K562 treated with DMSO at 1 percent for 4 hours (cell line): ENCODE data around the gene DHPS. TPM values are rescaled to one million over a fixed set of nuclear protein-coding genes. Genes with fewer than 3 reads are reported as not detected.

Source experiments
- total RNA-seq: library from RNA; unstranded; fragments of 300-600 nt; gene quantifications from 2 replicates; pipeline ENCODE4 v1.2.3, GENCODE V29; 2022; ENCODE audit not compliant: insufficient read depth

DHPS gene
- total RNA-seq, result 115 and 119 TPM in 2 replicates

DNA sequence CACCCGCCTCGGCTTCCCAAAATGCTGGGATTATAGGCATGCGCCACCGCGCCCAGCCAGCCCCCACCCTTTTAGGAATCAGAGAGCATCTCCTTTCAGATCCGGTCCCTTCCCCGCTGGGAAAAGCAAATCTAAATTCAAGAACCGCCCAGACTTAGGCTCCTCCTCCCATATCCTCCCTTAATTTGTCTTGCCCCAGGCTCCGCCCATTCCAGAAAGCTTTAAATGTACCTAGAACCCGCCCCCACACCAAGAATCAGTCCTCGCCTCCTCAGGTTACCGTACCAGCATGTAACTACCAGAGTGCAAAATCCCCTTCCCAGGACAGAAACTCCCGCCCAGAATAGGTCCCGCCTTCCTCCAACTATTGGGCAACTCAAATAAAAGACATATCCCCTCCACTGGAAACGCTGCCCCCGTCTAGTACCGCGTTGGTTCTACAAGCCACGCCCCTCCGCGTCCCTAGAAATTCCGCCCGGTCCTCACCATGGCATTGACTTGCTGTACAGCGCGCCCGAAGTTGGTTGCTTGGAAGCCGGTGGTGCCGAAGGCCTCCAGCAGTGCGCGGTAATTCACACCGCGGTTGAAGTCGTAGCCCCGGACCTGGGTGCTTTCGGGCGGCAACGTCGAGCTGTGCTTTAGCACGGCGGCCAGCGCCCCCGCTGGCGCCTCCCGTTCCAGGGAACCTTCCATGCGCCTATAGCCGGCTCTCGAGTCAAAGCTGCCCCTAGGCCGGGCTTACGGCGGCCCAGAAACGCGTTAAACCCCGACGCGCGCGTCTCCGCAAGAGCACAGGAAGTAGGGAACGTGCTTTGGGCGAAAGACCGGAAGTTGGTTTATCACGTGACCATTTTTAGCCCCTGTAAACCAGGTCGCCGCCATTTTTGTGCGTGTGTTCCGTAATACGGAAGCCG lies at the start of gene DHPS:
DHPS (minus strand) TSS at position 807 of the 914 bp plus-strand sequence; CDS start at position 693, 114 bp downstream.

GRCh38 chr19:12723641-12724426 lies 42.2 kb upstream of the DHPS start, which contains the start of gene TNPO2:
Gene TNPO2 (minus strand): TSS chr19:12723932. CDS start chr19:12720977, 2,955 bp downstream.

GRCh38 chr19:12696366-12697335 lies 15.0 kb upstream of the DHPS start, which contains the start of gene FBXW9:
Gene FBXW9 (minus strand): TSS chr19:12696631. CDS start chr19:12696581, 50 bp downstream.

DNA sequence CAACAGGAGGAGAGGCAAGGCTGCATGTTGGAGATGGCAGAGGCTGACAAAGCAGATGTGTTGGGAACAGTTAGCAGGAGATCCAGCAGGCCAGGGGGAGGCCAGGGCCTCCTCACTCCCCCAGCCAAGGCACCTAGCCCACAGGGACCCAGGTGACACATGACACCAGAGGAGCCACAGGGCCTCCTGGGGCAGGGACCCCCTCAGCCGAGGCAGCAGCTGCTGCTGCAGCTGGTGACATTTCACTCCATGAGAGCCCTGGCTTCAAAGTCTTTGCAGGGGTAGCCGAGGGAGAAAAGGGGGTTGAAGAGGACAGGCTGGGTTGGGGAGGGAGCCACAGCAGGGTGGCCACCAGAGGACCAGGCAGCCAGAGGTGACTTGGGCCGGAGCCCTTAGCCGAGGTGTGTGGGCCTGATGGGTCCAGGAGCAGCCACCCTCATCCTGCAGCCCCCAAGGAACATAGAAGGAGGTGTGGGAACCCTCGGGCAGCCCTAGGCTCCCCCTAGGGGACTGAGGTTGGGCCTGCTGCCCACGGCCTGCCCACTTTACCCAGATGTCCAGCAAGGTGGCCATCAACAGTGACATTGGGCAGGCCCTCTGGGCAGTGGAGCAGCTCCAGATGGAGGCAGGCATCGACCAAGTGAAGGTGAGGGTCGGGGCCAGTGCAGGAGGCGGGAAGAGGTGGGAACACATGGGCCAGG lies 6.0 kb upstream of the DHPS start, which contains the start of gene GNG14:
GNG14 (plus strand) TSS at position 503 of the 701 bp plus-strand sequence; CDS start at position 554, 51 bp downstream.

DNA sequence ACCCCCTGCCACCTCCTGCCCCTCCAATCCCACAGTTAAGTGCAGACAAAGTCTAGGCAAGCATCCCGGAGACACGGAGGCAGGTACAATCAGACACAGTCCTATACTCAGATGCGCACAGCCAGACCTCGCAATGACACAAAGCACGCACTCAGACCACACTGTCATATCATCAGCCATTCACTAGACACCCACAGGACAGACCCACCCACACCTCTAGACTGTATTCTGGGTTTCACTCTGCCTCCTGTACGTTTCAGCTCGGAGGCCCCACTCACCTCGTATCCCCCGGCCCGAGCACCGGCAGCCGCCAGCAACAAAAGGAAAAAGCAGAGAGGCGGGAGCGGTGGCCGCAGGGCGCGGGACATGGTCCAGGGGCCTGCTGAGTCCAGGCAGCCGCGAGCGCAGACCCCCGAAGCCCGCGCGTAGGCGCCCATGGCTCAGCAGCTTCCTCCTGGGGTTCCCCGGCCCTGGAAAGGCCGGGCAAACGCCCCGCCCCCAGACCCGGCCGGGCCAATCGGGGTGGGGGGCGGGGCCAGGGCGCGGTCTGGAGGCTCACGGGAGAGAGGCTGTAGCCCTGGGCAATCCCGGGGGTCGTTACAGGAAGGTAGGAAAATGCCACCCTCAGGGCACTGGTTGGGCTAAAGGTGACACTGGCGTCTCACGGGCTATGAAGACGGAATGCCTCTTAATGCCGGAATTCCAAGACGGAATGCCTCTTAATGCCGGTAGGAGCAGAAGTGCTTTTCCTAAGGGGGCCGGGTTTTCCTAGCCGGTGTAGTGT lies 15.2 kb downstream of the DHPS start, which contains the start of the genes MAN2B1 and WDR83:
MAN2B1 (minus strand) TSS at position 478 of the 784 bp plus-strand sequence; CDS start at position 437, 41 bp downstream.
WDR83 (plus strand) TSS at position 543 of the 784 bp plus-strand sequence. CDS start 2,984 bp downstream, outside the sequence.

Other genes with a start within 250 kb of the DHPS start
- gene ZNF443, start 240.9 kb downstream of the DHPS start, total RNA-seq, result 1.1 and 1.9 TPM in 2 replicates
- gene ZNF709, start 197.1 kb downstream of the DHPS start, total RNA-seq, result 0.13 TPM in 1 of 2 replicates, not detected in the other
- gene ZNF564, start 130.4 kb downstream of the DHPS start, total RNA-seq, result 2.7 and 3.2 TPM in 2 replicates
- 1.8 TPM in 2 replicates for gene ZNF490, start 71.1 kb downstream of the DHPS start, total RNA-seq
- gene ZNF791, start 71.0 kb downstream of the DHPS start, total RNA-seq, result 4.7 and 5.7 TPM in 2 replicates
- gene MAN2B1, start 15.1 kb downstream of the DHPS start, total RNA-seq, result 112 and 118 TPM in 2 replicates
- 13.2 and 16.5 TPM in 2 replicates for gene WDR83, start 15.1 kb downstream of the DHPS start, total RNA-seq
- gene GNG14, start 6.1 kb upstream of the DHPS start, total RNA-seq, result not detected in 2 replicates
- 9.8 and 12.8 TPM in 2 replicates for gene FBXW9, start 14.8 kb upstream of the DHPS start, total RNA-seq
- 24.6 and 26.8 TPM in 2 replicates for gene TNPO2, start 42.1 kb upstream of the DHPS start, total RNA-seq
- 429 and 468 TPM in 2 replicates for gene TRIR, start 52.8 kb upstream of the DHPS start, total RNA-seq
- gene GET3, start 55.6 kb upstream of the DHPS start, total RNA-seq, result 93.8 and 110 TPM in 2 replicates
- gene BEST2, start 69.9 kb upstream of the DHPS start, total RNA-seq, result not detected in 2 replicates
- 14.4 and 15.7 TPM in 2 replicates for gene HOOK2, start 93.7 kb upstream of the DHPS start, total RNA-seq
- 74.2 and 74.3 TPM in 2 replicates for gene JUNB, start 109.6 kb upstream of the DHPS start, total RNA-seq
- gene PRDX2, start 119.9 kb upstream of the DHPS start, total RNA-seq, result 371 and 398 TPM in 2 replicates
- 2.4 TPM in 1 of 2 replicates, not detected in the other for gene THSD8, start 120.2 kb upstream of the DHPS start, total RNA-seq
- 55.9 and 64.5 TPM in 2 replicates for gene RNASEH2A, start 124.7 kb upstream of the DHPS start, total RNA-seq
- not detected in 2 replicates for gene RTBDN, start 152.7 kb upstream of the DHPS start, total RNA-seq
- 5.8 and 8.0 TPM in 2 replicates for gene MAST1, start 156.6 kb upstream of the DHPS start, total RNA-seq
- gene DNASE2, start 199.6 kb upstream of the DHPS start, total RNA-seq, result 145 and 148 TPM in 2 replicates
- 30.8 and 50.0 TPM in 2 replicates for gene KLF1, start 205.3 kb upstream of the DHPS start, total RNA-seq
- 10.2 and 12.5 TPM in 2 replicates for gene GCDH, start 209.3 kb upstream of the DHPS start, total RNA-seq
- gene SYCE2, start 237.4 kb upstream of the DHPS start, total RNA-seq, result 1.4 and 2.5 TPM in 2 replicates